Natural killer cell (primary cell): Measurements from ENCODE around the gene SH3BP5. TPM values are rescaled to one million over a fixed set of nuclear protein-coding genes. Genes with fewer than 3 reads are reported as not detected.

Source experiments
- ATAC-seq, 3 donors: fragments of 150-1000 bp in 2 of 3; fragments of 200-7000 bp in 1 of 3; cut with Tn5 transposase; 1 replicate in 1 of 3; 2 replicates in 2 of 3; pipeline ENCODE4 v1.10.0; 2021; ENCODE audit warnings: mild to moderate bottlenecking in 2 of 3, moderate library complexity in 2 of 3
- DNase-seq, 2 donors: peaks; one replicate each; pipeline versions ENCODE4 v3.0.0 to v3.0.0-alpha.2; 2013 to 2021; ENCODE audit warnings: mixed read lengths in 1 of 2
- H3K27ac ChIP-seq: one replicate; pipeline ENCODE4 v1.5.1; 2013; ENCODE audit warnings: mild to moderate bottlenecking, low read length
- H3K27me3 ChIP-seq: one replicate; pipeline ENCODE4 v1.6.1; 2013; ENCODE audit warnings: low read length; ENCODE audit not compliant: control insufficient read depth, insufficient read depth
- H3K36me3 ChIP-seq: one replicate; pipeline ENCODE4 v1.6.1; 2013; ENCODE audit warnings: low read length; ENCODE audit not compliant: control insufficient read depth, insufficient read depth
- H3K4me1 ChIP-seq: one replicate; pipeline ENCODE4 v1.6.1; 2013; ENCODE audit warnings: low read length; ENCODE audit not compliant: control insufficient read depth, insufficient read depth
- H3K4me3 ChIP-seq: one replicate; pipeline ENCODE4 v1.5.1; 2013; ENCODE audit warnings: low read length
- H3K9me3 ChIP-seq: one replicate; pipeline ENCODE4 v1.6.1; 2013; ENCODE audit warnings: low read length; ENCODE audit not compliant: control insufficient read depth, insufficient read depth
- H3K27ac Mint-ChIP-seq, 2 donors: one replicate each; pipeline ENCODE4 v1.8.0; 2022; ENCODE audit warnings: mild to moderate bottlenecking in 2 of 2, mixed read lengths in 2 of 2, moderate library complexity in 1 of 2
- H3K27me3 Mint-ChIP-seq, 2 donors: one replicate each; pipeline ENCODE4 v1.8.0; 2022; ENCODE audit warnings: low read depth in 2 of 2, mixed read lengths in 2 of 2
- H3K36me3 Mint-ChIP-seq: one replicate; pipeline ENCODE4 v1.8.0; 2022; ENCODE audit warnings: mixed read lengths
- H3K4me1 Mint-ChIP-seq, 2 donors: one replicate each; pipeline ENCODE4 v1.8.0; 2022; ENCODE audit warnings: mixed read lengths in 2 of 2
- H3K4me3 Mint-ChIP-seq: one replicate; pipeline ENCODE4 v1.8.0; 2022; ENCODE audit warnings: mild to moderate bottlenecking, moderate library complexity, mixed read lengths
- H3K9me3 Mint-ChIP-seq, 2 donors: one replicate each; pipeline ENCODE4 v1.8.0; 2022; ENCODE audit warnings: mixed read lengths in 2 of 2
- CTCF ChIP-seq: fragments of 200-600 bp; IDR thresholded peaks from one replicate; pipeline ENCODE4 v1.8.0; 2022; ENCODE audit warnings: antibody characterized with exemption
- WGBS: methylation state at CpG from one replicate; pipeline ENCODE4 v1.1.7; 2013; ENCODE audit warnings: missing lambda C conversion rate; ENCODE audit not compliant: insufficient coverage; 5-methylcytosine and 5-hydroxymethylcytosine counted together
- intact Hi-C: fragments of 100-400 bp; cut with micrococcal nuclease; formaldehyde crosslinking; loops from one replicate; pipeline ENCODE4 v1.14.2; 2022
- total RNA-seq, 4 donors: library from RNA; stranded (reverse); fragments of 120-200 nt in 1 of 4; gene quantifications; one replicate each; pipeline versions ENCODE4 v1.2.3 to v1.2.4, GENCODE V29; 2013 to 2022

SH3BP5 gene
- total RNA-seq, 3 donors from 2014 or later (not counting 1 experiment from before 2014, with no cell fraction given), result 89.4 to 129 (median 91.0) TPM

- no peaks in the 10 kb centered on the region for H3K9me3 Mint-ChIP-seq
- H3K4me3 ChIP-seq, result peak overlapping the region; percentile 97
- H3K36me3 Mint-ChIP-seq, result no peaks in the 10 kb centered on the region
- 1% methylated on average over 71 of the region's 71 CpGs for WGBS
- peaks cover 4% of the 10 kb centered on the region for H3K36me3 ChIP-seq
- H3K27ac ChIP-seq, result peak overlapping the region; percentile 57
- DNase-seq, result peak; percentile 30 to 62
- no peaks in the 10 kb centered on the region for H3K9me3 ChIP-seq
- TF ChIP-seq CTCF, result no peak
- intact Hi-C loops, result loop anchor here (1.0 kb wide), 4 partner anchors 40 to 225 kb away; no protein-coding TSS in a partner anchor
- H3K27ac Mint-ChIP-seq, result peak overlapping the region; percentile 30 to 95
- peaks cover 30% of the 10 kb centered on the region for H3K4me1 ChIP-seq
- H3K4me1 Mint-ChIP-seq, result peaks cover 45 to 59% of the 10 kb centered on the region in 2 donors
- no peaks in the 10 kb centered on the region for H3K27me3 ChIP-seq
- H3K4me3 Mint-ChIP-seq, result peak overlapping the region; percentile 97
- ATAC-seq, result peak; percentile 27 to 54 (median 53)
- no peaks in the 10 kb centered on the region for H3K27me3 Mint-ChIP-seq
These were observed 581 bp downstream of the SH3BP5 start for GRCh38 chr3:15331606-15332404.

GRCh38 chr3:15331072-15331605 lies 1.2 kb downstream of the SH3BP5 start:
- no peaks in the 10 kb centered on the region for H3K27me3 ChIP-seq
- H3K4me3 ChIP-seq, result peak overlapping the region; percentile 97
- WGBS, result 42% methylated on average over 6 of the region's 6 CpGs
- no peaks in the 10 kb centered on the region for H3K9me3 Mint-ChIP-seq
- peak overlapping the region; percentile 97 for H3K4me3 Mint-ChIP-seq
- peaks cover 51 to 64% of the 10 kb centered on the region in 2 donors for H3K4me1 Mint-ChIP-seq
- peaks cover 4% of the 10 kb centered on the region for H3K36me3 ChIP-seq
- intact Hi-C loops, result loop anchor here (1.0 kb wide), 1 partner anchor 39 kb away; no protein-coding TSS in a partner anchor
- H3K4me1 ChIP-seq, result peaks cover 36% of the 10 kb centered on the region
- no peaks in the 10 kb centered on the region for H3K9me3 ChIP-seq
- ATAC-seq (no peak), DNase-seq (no peak)
- TF ChIP-seq CTCF, result no peak
- H3K36me3 Mint-ChIP-seq, result no peaks in the 10 kb centered on the region
- no peak overlapping the region for H3K27ac ChIP-seq
- H3K27me3 Mint-ChIP-seq, result no peaks in the 10 kb centered on the region
- peak overlapping the region; percentile 30 to 95 for H3K27ac Mint-ChIP-seq

- Mint-ChIP-seq H3K4me1 (peaks cover 60 to 75% of the 10 kb centered on the region in 2 donors), H3K27me3 (no peaks in the 10 kb centered on the region), H3K4me3 (peak overlapping the region; percentile 97), H3K9me3 (no peaks in the 10 kb centered on the region), H3K36me3 (no peaks in the 10 kb centered on the region), H3K27ac (peak overlapping the region in 1 of 2 donors; percentile 29)
- DNase-seq (no peak), ATAC-seq (no peak)
- H3K4me3 ChIP-seq, result no peak overlapping the region
- H3K9me3 ChIP-seq, result no peaks in the 10 kb centered on the region
- no peaks in the 10 kb centered on the region for H3K27me3 ChIP-seq
- H3K36me3 ChIP-seq, result peaks cover 4% of the 10 kb centered on the region
- intact Hi-C loops, result no loop called here
- no peak overlapping the region for H3K27ac ChIP-seq
- TF ChIP-seq CTCF, result no peak
- H3K4me1 ChIP-seq, result peaks cover 38% of the 10 kb centered on the region
- 88% methylated on average over 7 of the region's 10 CpGs for WGBS
These were observed 2.3 kb downstream of the SH3BP5 start for GRCh38 chr3:15330031-15330596.
